HepG2 (cell line): Measurements from ENCODE around the gene SRR. TPM values are rescaled to one million over a fixed set of nuclear protein-coding genes. Genes with fewer than 3 reads are reported as not detected.

Experiments
- ATAC-seq: fragments of 200-7000 bp; cut with Tn5 transposase; 3 replicates; pipeline ENCODE4 v1.9.1; 2020; ENCODE audit warnings: mild to moderate bottlenecking, moderate library complexity
- BruUV-seq: library from RNA; stranded (reverse); fragments of 400-500 nt; replicated peaks from 2 replicates; lab custom pipeline; 2021; lab: Mats Ljungman, UMichigan
- CTCF ChIA-PET: fragments of 300-600 bp; formaldehyde crosslinking; extraction: SDS; loops from one replicate; lab custom pipeline; 2021; ENCODE audit warnings: low total read pairs, inconsistent platforms, low intra/inter-chr PET ratio; lab: Yijun Ruan, JAX
- POLR2A ChIA-PET: fragments of 350-600 bp; sonication (Branson Sonifier 250); formaldehyde crosslinking; loops from one replicate; lab custom pipeline; 2020; ENCODE audit warnings: antibody characterized with exemption, inconsistent platforms; lab: Yijun Ruan, JAX
- DNase-seq: peaks from one replicate; pipeline ENCODE4 v3.0.0-alpha.2; 2015; ENCODE audit warnings: low spot score
- FAIRE-seq: peaks from 3 replicates; lab custom pipeline; 2011; peaks lifted over from hg19 to GRCh38; lab: Jason Lieb, UNC
- H2AFZ ChIP-seq: one replicate; pipeline ENCODE4 v1.6.1; 2011; ENCODE audit warnings: low read length, inconsistent platforms
- H3K27ac ChIP-seq: fragments of 300-600 bp; 3 replicates; pipeline ENCODE4 v1.8.0; 2011; ENCODE audit warnings: mixed run types, mild to moderate bottlenecking, mixed read lengths, low read length, inconsistent platforms; ENCODE audit not compliant: insufficient read depth; ENCODE audit errors: extremely low read length
- H3K27me3 ChIP-seq, 2 experiments: fragments of 200-600 bp in 1 of 2; 2 replicates in 1 of 2; 3 replicates in 1 of 2; pipeline versions ENCODE4 v1.6.0 to v1.8.0; 2011; ENCODE audit warnings: low read length in 2 of 2, mild to moderate bottlenecking in 2 of 2, moderate library complexity in 2 of 2, inconsistent platforms in 1 of 2; ENCODE audit not compliant: insufficient read depth in 2 of 2, control insufficient read depth in 1 of 2
- H3K36me3 ChIP-seq, 2 experiments: fragments of 200-600 bp in 1 of 2; replicated peaks in 1 of 2; 2 replicates in 1 of 2; 3 replicates in 1 of 2; pipeline versions ENCODE4 v1.5.1 to v1.8.0; 2011; ENCODE audit warnings: low read length in 2 of 2, inconsistent platforms in 1 of 2; ENCODE audit not compliant: insufficient read depth in 2 of 2, control insufficient read depth in 1 of 2
- H3K4me1 ChIP-seq: 2 replicates; pipeline ENCODE4 v1.5.1; 2012; ENCODE audit warnings: low read length, inconsistent platforms; ENCODE audit not compliant: insufficient read depth
- H3K4me2 ChIP-seq: 2 replicates; pipeline ENCODE4 v1.6.0; 2011; ENCODE audit warnings: low read depth, low read length, inconsistent platforms
- H3K4me3 ChIP-seq, 3 experiments: fragments of 200-600 bp in 1 of 3; sonication (generic), shearing (Covaris generic) in 1 of 3; replicated peaks in 1 of 3; 2 replicates each; pipeline ENCODE4 v1.5.1; 2011 to 2016; ENCODE audit warnings: low read length in 3 of 3, inconsistent platforms in 2 of 3, low read depth in 2 of 3, mild to moderate bottlenecking in 2 of 3, control low read depth in 1 of 3, mixed read lengths in 1 of 3; ENCODE audit not compliant: insufficient read depth in 1 of 3
- H3K79me2 ChIP-seq: one replicate; pipeline ENCODE4 v1.6.1; 2011; ENCODE audit warnings: low read length, inconsistent platforms; ENCODE audit not compliant: insufficient read depth
- H3K9ac ChIP-seq: 2 replicates; pipeline ENCODE4 v1.6.0; 2011; ENCODE audit warnings: mild to moderate bottlenecking, low read depth, low read length, inconsistent platforms; ENCODE audit not compliant: insufficient read depth
- H3K9me3 ChIP-seq: 2 replicates; pipeline ENCODE4 v1.5.1; 2012; ENCODE audit warnings: mild to moderate bottlenecking, low read length
- H4K20me1 ChIP-seq: 2 replicates; pipeline ENCODE4 v1.6.0; 2011; ENCODE audit warnings: inconsistent platforms, mild to moderate bottlenecking, low read length, moderate library complexity; ENCODE audit not compliant: insufficient read depth
- ELF3 ChIP-seq: IDR thresholded peaks from 2 replicates; pipeline ENCODE4 v1.6.1; 2016; ENCODE audit warnings: missing genetic modification reagents, missing compliant biosample characterization
- FOXO1 ChIP-seq: sonication (generic); formaldehyde crosslinking; IDR thresholded peaks from 2 replicates; pipeline ENCODE4 v1.4.0; 2020; ENCODE audit warnings: missing genetic modification reagents
- HDAC2 ChIP-seq: sonication (generic); formaldehyde crosslinking; IDR thresholded peaks from 2 replicates; pipeline ENCODE4 v1.4.0; 2020; ENCODE audit warnings: missing genetic modification reagents
- MXD4 ChIP-seq: IDR thresholded peaks from 2 replicates; pipeline ENCODE4 v1.6.1; 2016; ENCODE audit warnings: mild to moderate bottlenecking, missing biosample characterization, missing genetic modification reagents
- NRL ChIP-seq: sonication (generic); formaldehyde crosslinking; IDR thresholded peaks from 2 replicates; pipeline ENCODE4 v1.5.0; 2020; ENCODE audit warnings: missing genetic modification reagents, mild to moderate bottlenecking, moderate library complexity, borderline replicate concordance
- PATZ1 ChIP-seq: sonication (generic); formaldehyde crosslinking; IDR thresholded peaks from 2 replicates; pipeline ENCODE4 v1.4.0; 2020; ENCODE audit warnings: missing genetic modification reagents
- PHF20 ChIP-seq: sonication (generic); formaldehyde crosslinking; IDR thresholded peaks from 2 replicates; pipeline ENCODE4 v1.5.0; 2020; ENCODE audit warnings: mild to moderate bottlenecking, missing genetic modification reagents
- REXO4 ChIP-seq: sonication (generic); formaldehyde crosslinking; IDR thresholded peaks from 2 replicates; pipeline ENCODE4 v1.8.0; 2022; ENCODE audit warnings: missing genetic modification reagents, mild to moderate bottlenecking, borderline replicate concordance
- SRSF1 ChIP-seq: fragments of 200-400 bp; formaldehyde crosslinking; optimal IDR thresholded peaks from 2 replicates; pipeline ENCODE3; 2017; ENCODE audit warnings: mild to moderate bottlenecking, low read depth, low read length, moderate library complexity
- TFDP2 ChIP-seq: sonication (generic); formaldehyde crosslinking; IDR thresholded peaks from 2 replicates; pipeline ENCODE4 v1.4.0; 2020; ENCODE audit warnings: missing genetic modification reagents
- THAP11 ChIP-seq: IDR thresholded peaks from 2 replicates; pipeline ENCODE4 v1.6.1; 2016; ENCODE audit warnings: missing biosample characterization, missing genetic modification reagents
- ZNF296 ChIP-seq: sonication (generic); formaldehyde crosslinking; conservative IDR thresholded peaks from 2 replicates; pipeline ENCODE4 v1.5.0; 2020; ENCODE audit warnings: mild to moderate bottlenecking, missing genetic modification reagents
- ZNF441 ChIP-seq: sonication (generic); formaldehyde crosslinking; IDR thresholded peaks from 2 replicates; pipeline ENCODE4 v1.7.0; 2021; ENCODE audit warnings: missing genetic modification reagents, borderline replicate concordance
- ZNF564 ChIP-seq: sonication (generic); formaldehyde crosslinking; IDR thresholded peaks from 2 replicates; pipeline ENCODE4 v1.8.1; 2023; ENCODE audit warnings: mild to moderate bottlenecking, missing genetic modification reagents
- WGBS: methylation state at CpG from one replicate; pipeline ENCODE4 v1.1.6; 2017; ENCODE audit warnings: low lambda C conversion rate; 5-methylcytosine and 5-hydroxymethylcytosine counted together
- in situ Hi-C: cut with HindIII; loops from 2 replicates; pipeline ENCODE4 v1.10.0; 2017; ENCODE audit warnings: low pct_unique_long_range_greater_than_20kb; ENCODE audit not compliant: extremely low pct_ligation_motif_present
- intact Hi-C: fragments of 100-400 bp; cut with micrococcal nuclease; formaldehyde crosslinking; loops from one replicate; pipeline ENCODE4 v1.10.0; 2022; ENCODE audit not compliant: unreplicated experiment
- polyA plus RNA-seq, 8 experiments: library from polyadenylated mRNA; depleted of rRNA in 3 of 8; stranded (reverse) in 7 of 8; unstranded in 1 of 8; fragments of >200 nt; fragmentation: Illumina TruSeq in 4 of 8; extraction: Trizol in 4 of 8; gene quantifications; 2 replicates each; pipeline versions ENCODE4 v1.2.1 to v1.2.3, GENCODE V29; 2011 to 2016; ENCODE audit warnings: low read depth in 4 of 8, missing spikeins in 1 of 8, mixed read lengths in 1 of 8; ENCODE audit not compliant: insufficient read depth in 1 of 8
- total RNA-seq, 5 experiments: library from RNA; depleted of rRNA; stranded (reverse); fragments of >200 nt; fragmentation: Illumina TruSeq; extraction: Trizol; gene quantifications; 2 replicates each; pipeline ENCODE4 v1.2.3, GENCODE V29; 2016; ENCODE audit warnings: low read depth in 1 of 5
- TF ChIP-seq, protein P1 (sequence below): sonication (generic); formaldehyde crosslinking; IDR thresholded peaks from 2 replicates; pipeline ENCODE4 v1.5.0; 2020; ENCODE audit warnings: missing genetic modification reagents

SRR gene
- total and polyA plus RNA-seq, 2 of the 13 experiments (the other 11 are each of a cell fraction or from before 2014, with no cell fraction given) = 3.6 to 7.8 TPM

- Histone ChIP-seq H2AFZ (no peak overlapping the region), H4K20me1 (no peaks in the 10 kb centered on the region), H3K9ac (no peak overlapping the region), H3K27ac (no peak overlapping the region), H3K9me3 (no peaks in the 10 kb centered on the region), H3K4me2 (no peak overlapping the region), H3K4me1 (no peaks in the 10 kb centered on the region), H3K27me3 (no peaks in the 10 kb centered on the region), H3K79me2 (no peaks in the 10 kb centered on the region), H3K36me3 (peaks cover 14 to 16% of the 10 kb centered on the region in 2 experiments; a peak in 3 of 5 replicates), H3K4me3 (no peak overlapping the region)
- intact Hi-C loops = no loop called here
- WGBS = 97% methylated on average over 5 of the region's 8 CpGs
- no peak for FAIRE-seq
- ChIA-PET CTCF (no interaction called here), POLR2A (no interaction called here)
- no peak for ATAC-seq
- in situ Hi-C loops = no loop called here
- no peak for TF ChIP-seq TFDP2 (CRISPR knock-in tag)
- no peak for TF ChIP-seq HDAC2 (CRISPR knock-in tag)
- no peak for TF ChIP-seq MXD4
- no peak for TF ChIP-seq ZNF441
- TF ChIP-seq NRL = no peak
- no peak for DNase-seq
- BruUV-seq = no TSS peak
Measured at GRCh38 chr17:2368359-2368758, 64.6 kb downstream of the SRR start.

DNA sequence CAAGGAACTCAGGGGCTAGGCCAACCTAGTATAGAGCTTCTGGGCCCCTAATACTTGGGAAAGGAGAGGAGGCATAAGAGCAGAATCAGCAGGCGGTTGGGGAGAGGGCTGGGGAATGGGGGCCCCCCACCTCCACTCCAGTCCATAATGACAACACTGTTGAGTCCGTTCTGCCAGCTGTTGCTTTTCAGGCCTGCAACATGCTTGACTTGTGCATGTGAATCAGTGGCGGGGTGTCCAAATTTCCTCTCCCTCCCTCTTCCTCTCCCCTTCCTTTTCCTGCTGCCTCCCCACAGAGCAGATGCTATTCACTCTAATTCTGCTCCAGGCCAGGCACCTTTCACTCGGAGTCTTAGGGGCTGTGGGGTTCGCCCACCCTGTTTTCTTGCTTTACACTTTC is 65.3 kb downstream of the SRR start:
- ChIA-PET CTCF (interaction anchor here (1.3 kb wide), 1 partner anchor 47 kb away, joined by 4 read pairs; no protein-coding TSS in a partner anchor), POLR2A (no interaction called here)
- H3K4me1 ChIP-seq = no peaks in the 10 kb centered on the region
- no peaks in the 10 kb centered on the region for H3K9me3 ChIP-seq
- no peaks in the 10 kb centered on the region for H4K20me1 ChIP-seq
- H3K9ac ChIP-seq = no peak overlapping the region
- BruUV-seq = no TSS peak
- intact Hi-C loops = no loop called here
- ATAC-seq (no peak), DNase-seq (no peak), FAIRE-seq (no peak)
- WGBS = 96% methylated on average over 5 of the region's 5 CpGs
- H3K27ac ChIP-seq = no peak overlapping the region
- in situ Hi-C loops = no loop called here
- no peaks in the 10 kb centered on the region for H3K27me3 ChIP-seq
- H3K4me2 ChIP-seq = no peak overlapping the region
- H2AFZ ChIP-seq = no peak overlapping the region
- no peaks in the 10 kb centered on the region for H3K79me2 ChIP-seq
- peaks cover 14 to 16% of the 10 kb centered on the region in 2 experiments; a peak in 3 of 5 replicates for H3K36me3 ChIP-seq
- no peak overlapping the region for H3K4me3 ChIP-seq
- TF ChIP-seq FOXO1 (CRISPR knock-in tag) (no peak), ZNF564 (no peak), REXO4 (no peak), ELF3 (CRISPR knock-in tag) (no peak), SRSF1 (no peak), THAP11 (CRISPR knock-in tag) (no peak), PATZ1 (no peak), PHF20 (CRISPR knock-in tag) (no peak), ZNF296 (no peak)
- TF ChIP-seq, protein P1, sequence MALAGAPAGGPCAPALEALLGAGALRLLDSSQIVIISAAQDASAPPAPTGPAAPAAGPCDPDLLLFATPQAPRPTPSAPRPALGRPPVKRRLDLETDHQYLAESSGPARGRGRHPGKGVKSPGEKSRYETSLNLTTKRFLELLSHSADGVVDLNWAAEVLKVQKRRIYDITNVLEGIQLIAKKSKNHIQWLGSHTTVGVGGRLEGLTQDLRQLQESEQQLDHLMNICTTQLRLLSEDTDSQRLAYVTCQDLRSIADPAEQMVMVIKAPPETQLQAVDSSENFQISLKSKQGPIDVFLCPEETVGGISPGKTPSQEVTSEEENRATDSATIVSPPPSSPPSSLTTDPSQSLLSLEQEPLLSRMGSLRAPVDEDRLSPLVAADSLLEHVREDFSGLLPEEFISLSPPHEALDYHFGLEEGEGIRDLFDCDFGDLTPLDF (CRISPR knock-in tag) = no peak
